Hematopoietic multipotent progenitor cell treated with erythropoietin and hydrocortisone succinate and interleukin-3 and kit ligand, for 4 days (in vitro differentiated cells): Measurements from ENCODE around the gene ALPP.
"Not testable (repeated sequence)": the region's sequence is repeated elsewhere in the genome, so short reads cannot be mapped to it uniquely, and the experiment has no call there.

Experiments
- DNase-seq: peaks from one replicate; pipeline ENCODE4 v3.0.0-alpha.2; 2015

Gene ALPP

DNA sequence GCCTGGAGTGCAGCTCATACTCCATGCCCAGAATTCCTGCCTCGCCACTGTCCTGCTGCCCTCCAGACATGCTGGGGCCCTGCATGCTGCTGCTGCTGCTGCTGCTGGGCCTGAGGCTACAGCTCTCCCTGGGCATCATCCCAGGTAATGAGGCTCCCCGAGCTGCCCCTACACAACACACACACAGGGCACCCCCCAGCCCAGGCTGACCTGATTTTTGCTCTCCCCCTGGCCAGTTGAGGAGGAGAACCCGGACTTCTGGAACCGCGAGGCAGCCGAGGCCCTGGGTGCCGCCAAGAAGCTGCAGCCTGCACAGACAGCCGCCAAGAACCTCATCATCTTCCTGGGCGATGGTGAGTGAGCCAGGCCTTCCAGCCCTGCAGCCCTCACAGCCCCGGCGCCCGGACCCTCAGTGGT lies at the start of gene ALPP:
Gene ALPP, plus strand, starts transcription at position 17 of the 417 bp plus-strand sequence. Its CDS starts 52 bp downstream, at position 69.
- not testable (repeated sequence) for DNase-seq

DNA sequence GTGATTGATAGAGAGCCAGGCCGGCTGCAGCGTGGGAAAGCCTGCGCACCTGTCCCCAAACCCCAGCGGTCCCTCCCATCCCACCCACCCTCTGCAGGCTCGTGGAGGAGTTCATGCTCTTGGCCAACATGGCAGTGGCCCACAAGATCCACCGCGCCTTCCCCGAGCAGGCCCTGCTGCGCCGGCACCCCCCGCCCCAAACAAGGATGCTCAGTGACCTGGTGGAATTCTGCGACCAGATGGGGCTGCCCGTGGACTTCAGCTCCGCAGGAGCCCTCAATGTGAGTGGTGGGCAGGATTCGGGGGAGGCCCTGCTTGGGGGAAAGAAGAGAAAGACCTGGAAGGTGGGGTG lies 48.9 kb upstream of the ALPP start:
- DNase-seq, result no peak

DNA sequence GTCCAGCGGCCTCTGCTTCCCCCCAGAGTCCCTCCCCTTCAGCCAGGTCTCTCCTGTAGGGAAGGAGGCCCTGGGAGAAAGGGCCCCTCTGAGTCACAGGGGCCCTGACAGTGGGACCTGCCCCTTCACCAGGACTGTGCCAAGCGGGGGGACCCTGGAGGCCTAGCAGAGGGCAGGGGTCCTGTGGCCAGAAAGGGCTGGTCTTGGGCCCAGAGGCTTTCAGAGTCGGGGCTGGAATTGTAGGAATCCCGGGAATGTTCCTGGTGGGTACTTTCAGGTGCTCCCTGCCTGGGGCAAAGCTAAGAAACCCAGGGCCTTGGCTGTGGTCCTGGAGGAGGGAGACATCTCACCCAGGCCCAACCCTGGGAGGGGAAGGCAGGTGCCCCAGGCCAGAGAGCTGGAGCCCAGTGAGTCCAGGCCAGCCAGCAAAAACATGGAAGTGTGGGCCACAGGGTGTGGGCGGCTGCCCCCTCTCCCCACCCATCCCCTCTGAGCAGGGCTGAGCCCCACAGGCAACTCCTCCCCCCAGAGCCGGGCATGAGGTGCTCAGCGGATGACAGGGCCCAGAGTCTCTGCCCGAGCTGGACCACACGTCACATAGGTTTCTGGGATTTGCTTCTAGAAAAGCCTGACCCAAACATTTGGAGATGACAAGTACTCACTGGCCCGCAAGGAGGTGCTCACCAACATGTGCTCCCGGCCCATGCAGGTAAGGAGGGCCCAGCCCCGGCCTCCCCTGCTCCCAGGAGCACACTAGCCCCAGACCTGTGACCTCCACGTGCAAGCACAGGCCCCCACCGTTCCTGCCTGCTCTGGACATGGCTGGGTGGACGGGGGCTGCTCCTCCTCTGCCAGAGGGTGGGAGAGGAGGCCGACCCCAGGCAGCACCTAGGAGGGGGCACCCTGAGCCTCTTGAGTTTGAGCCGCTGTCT lies 48.2 kb upstream of the ALPP start:
- no peak for DNase-seq

DNA sequence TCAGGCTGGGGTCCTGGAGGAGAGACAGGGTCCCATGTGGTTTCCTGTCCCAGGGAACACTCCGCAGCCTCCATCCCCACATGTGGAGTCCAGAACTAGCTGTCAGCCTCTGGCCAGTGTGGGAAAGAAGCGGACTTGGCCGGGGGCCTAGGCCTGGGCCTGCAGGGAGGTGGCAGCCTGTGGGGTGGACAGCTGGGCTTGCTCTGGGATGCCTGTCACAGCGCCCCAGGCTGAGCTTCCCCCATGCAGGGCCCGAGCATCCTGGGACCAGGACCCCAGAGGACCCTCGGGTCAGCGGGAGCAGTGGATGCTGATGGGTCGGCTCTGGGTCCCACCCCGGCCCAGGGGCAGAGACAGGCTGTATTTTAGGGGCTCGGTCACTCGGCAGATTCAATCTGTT lies 47.5 kb upstream of the ALPP start:
- DNase-seq, result not testable (repeated sequence)

DNA sequence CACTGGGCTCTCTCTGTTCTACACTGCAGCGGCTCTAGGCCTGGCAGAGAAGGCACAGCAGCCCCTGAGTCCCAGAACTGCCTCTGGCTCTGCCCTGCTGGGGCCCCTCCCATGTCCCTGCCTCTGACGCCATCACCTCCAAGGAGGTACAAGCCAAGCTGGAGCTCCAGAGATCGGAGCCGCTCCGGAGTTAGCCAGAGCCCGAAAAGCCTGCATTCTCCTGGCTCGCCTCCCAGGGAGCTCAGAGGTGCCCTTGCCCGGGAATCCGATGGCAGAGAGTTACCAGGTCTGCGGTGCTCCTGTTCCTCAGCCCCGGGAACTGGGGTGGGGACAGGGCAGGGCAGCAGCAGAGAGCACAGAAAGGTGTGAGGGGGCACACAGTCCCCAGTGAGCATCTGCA lies 46.9 kb upstream of the ALPP start:
- not testable (repeated sequence) for DNase-seq

DNA sequence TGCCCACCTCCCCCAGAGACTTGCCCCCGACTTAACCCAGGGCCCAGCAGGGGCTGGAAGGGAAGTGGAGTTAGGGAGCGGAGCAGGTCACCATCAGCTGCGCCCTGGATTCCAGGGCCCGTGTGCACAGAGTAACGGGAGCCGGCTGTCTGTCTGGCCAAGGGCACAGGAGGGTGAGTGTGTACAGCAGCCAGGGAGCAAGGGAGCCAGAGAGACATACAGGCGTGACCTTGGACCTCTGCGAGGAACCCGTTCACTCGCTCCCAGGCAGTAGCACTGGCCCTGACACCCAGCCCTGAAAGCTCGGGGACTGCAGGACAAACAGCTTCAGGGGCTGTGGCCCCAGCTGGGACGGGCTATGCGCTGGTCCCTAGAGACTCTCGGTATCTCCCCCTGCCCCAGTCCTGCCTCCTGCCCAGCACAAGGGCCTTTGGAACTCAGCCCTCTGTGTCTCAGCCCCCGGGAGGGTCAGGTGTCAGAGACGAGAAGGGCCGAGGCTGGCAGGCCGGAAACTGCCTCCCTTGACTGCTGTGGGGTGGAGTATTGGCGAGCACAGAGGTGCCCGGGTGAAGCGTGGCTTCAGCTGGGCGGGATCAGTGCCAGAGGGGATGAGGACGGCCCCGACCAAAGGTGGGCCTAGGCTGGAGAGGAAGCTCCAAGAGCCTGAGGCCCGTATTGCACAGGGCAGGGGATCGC lies 46.2 kb upstream of the ALPP start:
- not testable (repeated sequence) for DNase-seq

DNA sequence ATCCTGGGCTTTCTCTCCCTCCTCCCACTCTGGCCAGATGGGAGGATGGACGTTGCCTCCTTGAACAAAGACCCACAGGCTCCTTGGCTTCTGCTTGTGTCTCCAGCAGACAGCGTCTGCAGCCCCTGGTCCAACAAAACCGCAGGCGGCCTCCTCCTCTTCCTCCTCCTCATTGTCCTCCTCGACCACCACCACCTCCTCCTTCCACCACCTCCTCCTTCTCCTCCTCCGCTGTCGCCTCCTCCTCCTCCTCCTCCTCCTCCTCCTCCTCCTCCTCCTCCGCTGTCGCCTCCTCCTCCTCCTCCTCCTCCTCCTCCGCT lies 45.7 kb upstream of the ALPP start:
- DNase-seq, result no peak

DNA sequence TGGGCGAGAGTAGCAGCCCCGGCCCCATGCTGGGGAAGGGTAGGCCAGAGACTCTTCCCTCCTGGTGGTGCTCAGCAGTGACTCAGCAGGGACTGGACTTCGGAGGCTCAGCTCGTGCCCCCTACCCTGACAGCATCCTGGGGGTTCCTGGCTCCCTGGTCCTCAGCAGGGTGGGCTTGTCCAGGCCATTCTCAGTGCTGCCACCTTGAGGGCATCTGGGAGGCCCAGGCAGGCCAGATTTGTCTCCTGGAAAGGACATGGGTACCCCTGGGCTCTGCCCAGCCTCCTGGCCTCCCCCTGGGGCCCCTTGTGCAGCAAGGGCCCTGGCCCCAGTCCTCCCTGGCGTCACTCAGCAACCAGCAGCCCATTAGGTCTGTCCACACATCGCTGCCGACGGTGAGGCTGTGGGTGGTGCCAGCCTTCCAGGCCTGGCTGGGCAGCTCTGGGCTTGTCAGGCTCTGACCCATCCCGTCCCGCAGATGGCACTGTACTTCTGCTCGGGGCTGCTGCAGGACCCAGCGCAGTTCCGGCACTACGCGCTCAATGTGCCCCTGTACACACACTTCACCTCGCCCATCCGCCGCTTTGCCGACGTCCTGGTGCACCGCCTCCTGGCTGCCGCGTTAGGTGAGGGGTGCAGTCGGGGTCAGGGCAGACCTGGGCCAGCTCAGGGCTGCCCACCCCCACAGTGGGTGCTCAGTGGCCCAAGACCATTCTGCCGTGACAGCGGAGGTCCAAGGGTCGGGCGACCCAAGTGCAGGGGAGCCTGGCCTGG lies 45.0 kb upstream of the ALPP start:
- DNase-seq, result peak; percentile 35

DNA sequence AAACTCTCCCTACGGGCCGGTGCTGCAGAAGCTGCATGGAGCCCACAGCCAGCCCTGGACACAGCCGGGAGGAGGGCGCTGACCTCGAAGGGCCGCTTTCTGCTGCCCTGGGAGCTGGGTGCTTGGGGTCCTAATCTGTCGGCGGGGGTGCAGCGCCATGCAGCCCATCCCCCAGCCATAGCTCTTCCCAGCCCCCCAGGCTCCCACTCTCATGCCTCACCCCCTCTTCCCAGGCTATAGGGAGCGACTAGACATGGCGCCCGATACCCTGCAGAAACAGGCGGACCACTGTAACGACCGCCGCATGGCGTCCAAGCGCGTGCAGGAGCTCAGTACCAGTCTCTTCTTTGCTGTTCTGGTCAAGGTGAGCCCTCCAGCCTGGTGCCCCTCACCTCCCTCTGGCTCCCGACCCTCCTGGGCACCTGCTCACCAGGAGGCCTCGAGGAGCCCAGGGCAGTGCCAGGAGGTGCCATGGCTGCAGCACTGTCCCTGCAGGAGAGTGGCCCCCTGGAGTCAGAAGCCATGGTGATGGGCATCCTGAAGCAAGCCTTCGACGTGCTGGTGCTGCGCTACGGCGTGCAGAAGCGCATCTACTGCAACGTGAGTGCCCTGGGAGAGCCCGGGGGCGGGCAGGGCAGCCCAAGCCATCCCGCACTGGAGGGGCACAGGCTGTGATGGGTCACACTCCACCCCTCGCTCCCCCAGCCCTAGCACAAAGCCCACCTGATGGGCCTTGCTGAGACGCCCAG lies 44.2 kb upstream of the ALPP start:
- DNase-seq, result not testable (repeated sequence)

DNA sequence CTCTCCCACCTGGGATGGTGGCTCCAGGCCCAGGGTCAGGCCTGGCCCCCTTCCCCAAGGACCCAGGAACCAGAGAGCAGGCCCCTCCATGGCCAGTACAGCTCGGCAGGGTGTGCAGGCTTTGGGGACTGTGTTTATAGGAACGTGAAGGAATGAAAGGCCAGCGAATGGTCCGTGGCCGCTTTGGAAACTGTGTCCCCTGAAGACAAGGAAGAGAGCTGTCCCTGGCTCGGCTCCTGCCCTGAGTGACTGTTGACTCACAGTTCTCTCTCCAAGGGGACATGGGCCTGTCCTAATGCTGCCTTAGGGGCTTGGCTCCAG lies 43.7 kb upstream of the ALPP start:
- not testable (repeated sequence) for DNase-seq

DNA sequence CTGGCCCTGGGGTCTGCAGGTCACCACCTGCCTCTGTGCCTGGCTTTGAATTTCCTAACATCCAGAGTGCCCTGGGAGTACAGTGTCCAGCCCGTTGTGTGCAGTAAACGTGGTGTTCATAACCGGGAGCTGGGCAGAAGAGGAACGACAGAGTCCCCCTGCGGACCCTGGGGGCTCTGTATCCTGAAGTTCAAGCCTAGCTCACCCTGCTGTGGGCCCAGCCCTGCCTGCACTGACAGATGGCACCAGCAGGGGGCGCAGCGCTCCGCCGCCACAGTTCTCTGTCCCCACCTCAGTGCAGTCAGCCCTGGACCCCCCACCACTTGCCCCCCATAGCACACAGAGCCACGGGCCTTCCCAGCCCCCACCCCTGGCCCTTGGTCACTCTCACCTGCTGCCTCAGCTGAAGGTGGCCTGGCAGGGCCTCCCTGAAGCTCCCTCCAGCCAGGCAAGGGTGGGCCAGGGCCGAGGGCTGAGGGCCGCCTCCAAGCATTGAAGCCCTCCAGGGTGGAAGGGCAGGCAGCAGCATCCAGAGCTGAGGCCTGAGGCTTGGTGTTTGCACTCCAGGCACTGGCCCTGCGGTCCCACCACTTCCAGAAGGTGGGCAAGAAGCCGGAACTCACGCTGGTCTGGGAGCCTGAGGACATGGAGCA lies 43.2 kb upstream of the ALPP start:
- not testable (repeated sequence) for DNase-seq

DNA sequence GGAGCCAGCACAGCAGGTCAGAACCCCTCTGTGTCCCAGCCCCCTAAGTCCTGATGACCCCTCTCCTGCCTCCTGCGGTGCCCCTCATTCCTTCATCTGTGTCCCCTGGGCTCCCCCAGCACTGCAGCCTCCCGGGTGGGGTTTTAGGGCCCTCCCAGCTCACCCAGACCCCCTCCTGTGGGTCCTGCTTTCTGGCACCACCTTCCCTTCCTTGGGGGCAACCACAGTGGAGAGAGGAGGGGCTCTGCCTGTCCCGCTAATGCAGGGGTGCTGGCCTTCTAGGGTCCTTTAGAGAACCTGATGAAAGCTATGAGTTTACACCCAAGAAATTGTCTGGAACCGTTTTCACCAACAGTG lies 42.7 kb upstream of the ALPP start:
- no peak for DNase-seq

DNA sequence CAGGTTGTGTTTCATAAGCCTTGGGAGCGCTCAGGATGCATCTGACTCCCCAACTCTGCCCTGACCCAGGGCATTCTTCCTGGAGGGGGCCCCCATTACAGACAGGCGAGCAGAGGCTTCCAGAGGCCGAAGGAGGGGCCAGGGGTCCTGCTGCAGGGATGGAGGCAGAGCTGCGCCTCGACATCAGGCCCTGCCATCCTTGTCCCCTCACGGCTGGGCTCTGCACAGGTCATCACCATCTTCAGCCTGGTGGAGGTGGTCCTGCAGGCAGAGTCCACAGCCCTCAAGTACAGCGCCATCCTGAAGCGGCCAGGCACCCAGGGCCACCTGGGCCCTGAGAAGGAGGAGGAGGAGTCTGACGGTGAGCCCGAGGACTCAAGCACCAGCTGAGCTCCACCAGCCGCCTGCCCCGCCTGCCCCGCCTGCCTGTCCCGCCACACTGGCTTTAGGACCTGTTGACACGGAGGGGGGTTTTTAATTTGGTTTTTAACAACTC lies 42.3 kb upstream of the ALPP start:
- DNase-seq, result no peak

DNA sequence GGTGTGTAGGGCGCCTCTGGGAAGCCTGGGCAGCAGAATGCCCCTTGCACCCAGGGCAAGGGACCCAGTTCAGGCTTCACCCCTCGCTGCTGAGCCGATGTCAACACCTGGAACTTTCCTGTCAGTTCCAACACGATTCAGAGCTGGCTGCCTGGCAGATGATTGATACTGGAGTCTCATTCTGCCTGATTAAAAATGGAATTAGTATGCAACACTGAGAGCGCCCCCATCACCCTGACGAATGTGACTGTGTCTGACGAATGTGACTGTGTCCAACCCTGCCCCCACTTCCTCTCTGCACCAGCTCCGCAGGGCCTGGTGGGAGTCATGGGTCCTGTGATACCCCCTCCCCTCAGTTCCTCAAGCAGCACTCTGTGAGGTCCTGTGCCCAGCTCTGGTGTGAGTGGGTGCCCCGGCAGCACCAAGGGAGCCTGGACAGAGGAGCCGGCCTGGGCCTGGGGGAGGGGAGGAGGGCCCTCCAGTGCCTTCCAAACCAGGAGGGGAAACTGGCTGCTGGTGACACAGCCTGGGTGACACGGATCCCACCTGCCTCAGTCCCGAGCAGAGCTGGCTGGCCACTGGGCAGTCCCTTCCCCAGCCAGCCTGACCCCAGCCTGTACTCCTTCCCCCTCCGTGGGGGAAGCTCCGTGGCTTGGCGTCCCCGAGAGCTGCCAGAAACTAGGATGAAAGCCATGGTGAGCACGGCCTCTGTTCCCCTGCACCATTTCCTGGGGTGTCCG lies 41.4 kb upstream of the ALPP start:
- DNase-seq, result no peak

DNA sequence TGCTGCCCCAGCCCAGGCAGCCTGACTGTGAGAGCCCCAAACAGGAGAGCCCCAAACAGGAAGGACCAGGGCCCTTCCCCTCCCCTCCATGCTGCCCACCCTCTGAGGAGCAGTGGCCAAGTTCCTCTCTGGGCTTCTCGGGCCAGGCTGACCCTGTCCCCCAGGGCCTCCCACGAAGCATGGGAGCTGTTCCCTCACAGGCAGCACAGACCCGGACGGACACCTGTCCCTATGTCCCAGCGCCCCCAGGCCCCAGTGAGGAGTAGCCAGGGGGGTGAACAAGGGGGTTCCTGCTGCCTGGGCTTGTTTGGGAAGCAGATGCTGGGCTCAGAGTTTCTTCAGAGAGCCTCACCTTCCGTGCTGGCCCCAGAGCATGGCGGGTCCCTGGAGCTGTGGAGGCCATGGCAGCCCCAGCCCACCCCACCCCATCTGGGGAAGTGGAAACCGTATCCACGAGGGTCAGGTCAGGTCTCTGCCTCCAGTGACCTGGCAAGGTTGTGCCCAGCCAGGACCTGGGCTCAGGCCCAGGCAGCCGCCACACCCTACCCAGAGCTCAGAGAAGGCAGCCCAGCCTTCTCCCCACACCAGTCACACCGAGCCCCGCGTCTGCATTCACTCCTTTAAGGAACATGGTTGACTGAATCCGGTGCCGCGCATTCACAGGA lies 40.3 kb upstream of the ALPP start:
- not testable (repeated sequence) for DNase-seq

DNA sequence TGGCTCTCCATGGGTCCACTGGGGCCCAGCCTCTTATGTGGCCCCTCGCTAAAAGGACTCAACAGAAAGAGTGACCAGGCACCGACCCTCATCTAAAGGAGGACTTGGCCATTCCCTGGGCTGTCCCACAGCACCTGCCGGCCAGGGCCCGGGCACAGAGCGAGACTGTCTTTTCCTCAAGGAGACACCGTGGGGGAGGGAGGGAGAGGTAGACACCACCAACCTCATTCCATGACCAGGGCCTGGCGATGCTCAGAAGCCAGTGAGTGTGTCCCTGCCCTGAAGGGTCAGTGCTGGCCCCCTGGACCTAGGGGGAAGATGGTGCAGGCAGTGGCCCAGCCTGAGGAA lies 39.8 kb upstream of the ALPP start:
- DNase-seq, result no peak

DNA sequence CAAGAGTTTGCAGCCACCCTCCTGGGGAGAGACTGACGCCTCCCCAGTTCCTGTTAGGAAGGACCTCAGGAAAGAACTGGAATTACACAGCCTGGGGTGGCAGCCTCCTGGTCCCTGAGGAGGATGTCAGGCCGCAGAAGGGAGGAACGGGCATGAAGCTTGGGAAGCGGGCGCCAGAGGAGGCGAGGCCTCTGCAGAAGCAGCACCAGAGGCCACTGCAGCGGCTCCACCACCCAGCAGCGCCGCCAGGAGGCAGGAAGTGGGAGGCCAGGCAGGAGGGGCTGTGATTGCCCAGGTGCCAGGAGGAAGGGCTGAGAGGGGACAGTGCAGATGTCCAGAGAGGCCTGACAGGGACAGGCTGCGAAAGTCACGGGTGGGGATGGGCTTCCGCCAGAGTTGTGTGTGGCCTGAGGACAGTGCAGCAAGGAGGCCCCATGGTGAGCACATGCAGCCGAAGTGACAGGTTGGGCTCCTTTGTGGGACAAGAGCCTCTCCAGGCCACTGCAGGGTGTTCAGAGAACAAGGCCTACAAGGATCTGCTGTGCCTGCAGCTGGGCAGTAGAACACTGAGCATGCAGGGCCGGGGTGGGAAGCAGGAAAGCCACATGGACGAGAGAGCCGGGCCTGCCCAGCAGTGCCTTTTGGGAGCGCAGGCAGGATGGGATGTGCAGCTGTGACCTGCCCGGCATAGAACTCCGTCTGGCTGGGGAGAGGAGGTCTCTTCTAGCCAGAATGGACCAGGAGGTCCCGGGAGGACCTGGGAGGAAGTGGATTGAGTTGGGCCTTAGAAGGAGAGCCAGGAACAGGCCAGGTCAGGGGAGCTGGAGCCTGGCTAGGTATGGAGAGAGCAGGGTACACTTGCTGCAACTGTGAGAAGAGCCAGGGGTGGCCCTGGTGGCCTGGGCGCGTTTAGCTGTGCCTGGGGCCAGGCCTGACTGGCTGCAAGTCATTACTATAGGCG lies 39.1 kb upstream of the ALPP start:
- DNase-seq, result no peak

DNA sequence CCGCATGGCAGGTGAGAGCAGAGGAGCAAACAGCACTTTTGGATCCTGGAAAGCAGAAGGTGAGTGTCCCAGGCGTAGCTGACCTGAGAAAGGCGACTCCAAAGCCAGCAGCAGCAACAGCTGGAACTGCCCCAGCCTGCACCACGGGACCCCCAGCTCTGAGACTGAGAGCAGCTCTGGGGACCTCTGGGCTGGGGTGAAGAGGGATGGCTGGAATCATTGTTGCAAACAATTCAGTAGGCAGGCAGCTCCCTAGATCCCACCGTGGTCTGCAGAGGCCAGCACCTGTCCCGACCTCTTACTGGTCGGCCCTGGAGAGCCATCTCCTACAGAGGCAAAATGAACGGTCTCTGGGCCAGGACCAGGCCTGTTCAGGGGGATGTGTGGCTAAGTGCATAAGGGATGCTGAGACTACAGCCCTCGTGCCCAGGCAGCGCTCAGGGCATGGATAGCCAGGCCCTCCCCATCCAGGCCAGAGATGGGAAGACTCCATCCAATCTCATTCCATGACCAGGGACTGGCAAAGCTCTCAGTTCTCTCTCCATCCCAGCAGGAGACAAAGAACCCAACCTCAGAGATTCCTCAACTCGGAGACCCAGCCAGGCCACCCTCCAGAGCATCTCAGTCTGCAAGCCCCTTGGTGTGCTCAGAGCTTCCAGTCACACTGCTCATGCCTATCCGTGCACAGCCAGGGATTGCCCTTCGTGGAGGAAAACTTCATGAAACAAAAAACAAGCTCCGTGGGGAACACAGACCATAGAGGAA lies 38.2 kb upstream of the ALPP start:
- no peak for DNase-seq
